Ramos (cell line): Measurements from ENCODE around the gene VPS13D.
"Not testable (repeated sequence)": the region's sequence is repeated elsewhere in the genome, so short reads cannot be mapped to it uniquely, and the experiment has no call there.

Experiments used
- in situ Hi-C: fragments of 300-500 bp; cut with MboI; formaldehyde crosslinking; loops from one replicate; pipeline ENCODE4 v1.14.3; 2022; ENCODE audit warnings: low sequenced_read_pairs; ENCODE audit not compliant: unreplicated experiment

VPS13D gene

DNA sequence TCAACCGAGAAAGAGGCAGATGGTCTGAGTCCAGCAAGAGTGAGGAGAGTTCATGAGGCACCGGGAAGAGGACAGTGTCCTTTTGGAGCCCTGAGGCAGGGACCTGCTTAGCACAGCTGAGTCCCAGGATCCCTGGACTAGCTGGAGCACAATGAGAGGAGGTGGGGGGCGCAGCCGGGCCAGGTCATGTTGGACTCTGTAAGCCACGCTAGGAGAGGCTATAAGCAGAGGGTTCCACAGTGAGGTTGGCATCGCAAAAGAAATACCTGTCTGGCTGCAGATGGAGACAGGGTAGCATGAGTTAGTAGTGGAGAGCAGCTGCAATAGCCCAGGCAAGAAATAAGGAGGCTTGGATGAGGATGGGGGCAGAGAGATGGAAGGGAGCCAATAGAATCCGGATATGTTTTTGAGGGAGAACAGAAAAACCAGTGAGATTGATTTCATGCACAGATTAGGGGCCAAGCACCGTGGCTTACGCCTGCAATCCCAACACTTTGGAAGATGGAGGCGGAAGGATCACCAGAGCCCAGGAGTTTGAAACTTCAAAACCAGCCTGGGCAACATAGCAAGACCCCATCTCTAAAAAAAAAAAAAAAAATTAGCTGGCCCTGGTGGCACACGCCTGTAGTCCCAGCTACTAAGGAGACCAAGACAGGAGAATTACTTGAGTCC is 290.0 kb downstream of the VPS13D start:
- in situ Hi-C loops = no loop called here

- in situ Hi-C loops = no loop called here
These were observed 291.3 kb downstream of the VPS13D start for GRCh38 chr1:12521096-12521495.

DNA sequence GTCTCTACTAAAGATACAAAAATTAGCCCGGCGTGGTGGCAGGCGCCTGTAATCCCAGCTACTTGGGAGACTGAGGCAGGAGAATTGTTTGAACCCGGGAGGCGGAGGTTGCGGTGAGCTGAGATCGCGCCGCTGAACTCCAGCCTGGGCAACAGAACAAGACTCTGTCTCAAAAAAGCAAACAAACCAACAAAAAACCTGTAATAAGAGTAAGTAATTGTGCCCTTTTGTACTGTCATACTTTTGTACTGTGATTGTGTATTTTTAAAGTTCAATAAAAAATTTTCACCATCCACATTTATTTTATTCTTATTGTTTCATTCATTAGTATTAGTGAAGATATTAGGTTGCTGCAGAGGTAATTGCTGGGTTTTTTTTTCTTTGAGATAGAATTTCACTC is 292.9 kb downstream of the VPS13D start:
- in situ Hi-C loops = not testable (repeated sequence)

GRCh38 chr1:12524266-12524665 is 294.4 kb downstream of the VPS13D start:
- in situ Hi-C loops = no loop called here

DNA sequence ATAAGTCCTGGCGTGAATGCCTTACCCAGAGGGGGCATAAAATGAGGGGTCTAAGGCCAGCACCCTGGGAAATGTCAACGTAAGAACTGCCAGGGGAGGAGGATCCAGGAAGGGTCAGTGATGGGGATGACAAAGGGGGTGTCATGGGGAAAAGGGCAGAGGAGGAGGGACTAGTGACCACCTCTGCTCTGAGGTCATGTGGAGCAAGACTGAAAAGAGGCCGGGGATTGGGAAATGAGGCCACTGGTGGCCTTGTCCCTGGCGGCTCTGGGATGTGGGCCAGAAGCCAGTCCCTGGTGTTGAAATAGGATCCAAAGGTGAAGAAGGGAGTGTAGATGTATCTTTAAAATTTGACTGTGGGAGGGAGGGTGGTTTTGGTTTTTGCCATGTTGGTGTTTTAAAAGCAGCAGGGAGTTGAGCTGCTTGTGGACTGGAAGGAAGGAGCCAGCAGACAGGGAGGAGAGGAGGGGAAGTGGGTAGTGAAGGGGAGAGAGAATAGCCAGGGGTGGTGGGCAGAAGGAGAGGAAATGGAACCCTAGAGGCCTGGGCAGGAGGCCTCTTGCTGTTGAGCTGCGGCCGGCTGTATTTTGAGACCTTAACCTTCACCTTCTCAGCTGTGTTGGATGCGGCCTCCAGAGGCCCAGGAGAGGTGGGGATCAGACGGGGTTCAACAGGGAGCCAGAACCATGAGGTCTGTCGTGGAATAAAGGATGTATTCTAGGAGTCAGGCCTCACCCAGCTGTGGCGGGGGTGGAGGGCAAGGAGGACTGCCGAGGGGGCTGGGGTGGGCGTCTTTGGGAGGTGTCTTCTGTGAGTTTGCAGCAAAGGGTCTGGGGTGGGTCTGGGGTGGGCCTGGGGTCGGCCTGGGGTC is 295.7 kb downstream of the VPS13D start:
- in situ Hi-C loops = no loop called here

DNA sequence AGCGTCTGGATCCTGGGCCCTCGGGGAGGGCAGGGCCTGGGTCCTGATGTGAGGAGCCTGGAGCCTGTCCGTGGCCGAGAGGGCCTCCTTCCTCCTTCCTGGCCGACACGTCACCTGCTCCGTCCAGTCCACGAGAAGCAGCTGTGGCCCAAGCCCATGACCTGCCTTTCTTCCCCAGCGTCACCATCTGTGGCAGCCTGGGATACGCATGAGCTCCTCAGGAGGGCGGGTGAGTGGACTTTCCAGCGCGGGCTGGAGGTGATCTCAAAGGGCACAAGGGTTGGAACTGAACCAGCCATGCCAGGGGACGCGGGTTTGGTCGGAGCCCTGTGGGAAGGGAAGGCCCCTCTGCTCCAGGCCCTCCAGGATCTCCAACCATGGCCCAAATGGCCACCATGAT is 297.7 kb downstream of the VPS13D start:
- in situ Hi-C loops = no loop called here

- in situ Hi-C loops = no loop called here
These were observed 298.4 kb downstream of the VPS13D start for GRCh38 chr1:12528021-12528852.

DNA sequence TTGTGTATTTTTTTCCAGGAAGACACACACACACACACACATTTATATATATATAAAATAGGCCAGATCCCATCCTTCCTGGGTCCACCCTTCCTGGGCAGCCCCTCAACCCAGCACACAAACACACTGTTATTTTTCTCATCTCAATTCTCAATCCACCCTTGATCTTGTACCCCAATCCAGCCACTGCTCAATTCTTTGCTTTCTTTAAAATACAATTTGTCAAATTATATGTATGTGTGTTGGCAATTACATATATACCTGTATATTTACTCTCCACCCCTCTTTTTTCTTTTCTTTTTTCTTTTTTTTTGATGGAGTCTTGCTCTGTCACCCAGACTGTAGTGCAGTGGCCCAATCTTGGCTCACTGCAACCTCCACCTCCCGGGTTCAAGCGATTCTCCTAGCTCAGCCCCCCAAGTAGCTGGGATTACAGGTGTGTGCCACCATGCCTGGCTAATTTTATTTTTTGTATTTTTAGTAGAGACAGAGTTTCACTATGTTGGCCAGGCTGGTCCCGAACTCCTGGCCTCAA is 299.9 kb downstream of the VPS13D start:
- in situ Hi-C loops = no loop called here

DNA sequence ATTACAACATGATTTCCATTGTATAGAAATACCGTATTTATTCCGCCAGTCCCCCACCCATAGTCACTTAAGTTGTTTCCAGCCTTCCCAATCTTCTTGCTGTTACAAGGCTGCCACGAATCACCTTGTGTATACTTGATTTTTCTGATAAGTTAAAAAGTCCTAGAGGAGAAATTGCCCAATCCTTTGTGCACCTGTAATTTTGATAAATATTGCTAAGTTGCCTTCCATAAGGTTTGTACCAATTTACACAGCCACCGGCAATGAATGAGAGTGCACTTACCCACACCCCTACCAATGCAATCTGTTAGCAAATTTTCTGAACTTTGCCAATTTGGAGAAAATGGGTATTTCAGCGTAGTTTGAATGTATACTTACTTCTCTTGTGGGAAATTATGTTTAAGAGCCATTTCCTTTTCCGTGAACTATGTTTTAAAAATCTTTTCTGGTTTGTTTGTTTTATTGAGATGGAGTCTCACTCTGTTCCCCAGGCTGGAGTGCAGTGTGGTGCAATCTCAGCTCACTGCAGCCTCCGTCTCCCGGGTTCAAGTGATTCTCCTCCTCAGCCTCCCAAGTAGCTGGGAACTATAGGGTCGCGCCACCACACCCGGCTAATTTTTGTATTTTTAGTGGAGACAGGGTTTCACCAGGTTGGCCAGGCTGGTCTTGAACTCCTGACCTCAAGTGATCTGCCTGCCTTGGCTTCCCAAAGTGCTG is 300.8 kb downstream of the VPS13D start:
- in situ Hi-C loops = no loop called here

DNA sequence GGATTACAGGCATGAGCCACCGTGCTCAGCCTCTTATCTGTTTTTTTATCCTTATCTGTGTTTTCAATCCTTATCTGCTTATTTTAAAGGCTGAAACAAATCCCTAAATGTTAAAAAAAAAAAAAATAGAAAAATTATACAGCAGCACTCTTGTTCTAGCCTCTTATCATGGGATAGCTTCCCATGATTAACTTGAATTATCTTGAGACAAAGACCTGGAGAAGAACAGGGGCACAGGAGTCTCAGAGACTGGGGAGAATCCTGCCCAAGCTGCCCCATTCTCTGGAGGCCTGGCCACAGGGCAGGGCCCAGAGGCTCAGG is 301.3 kb downstream of the VPS13D start:
- in situ Hi-C loops = no loop called here

DNA sequence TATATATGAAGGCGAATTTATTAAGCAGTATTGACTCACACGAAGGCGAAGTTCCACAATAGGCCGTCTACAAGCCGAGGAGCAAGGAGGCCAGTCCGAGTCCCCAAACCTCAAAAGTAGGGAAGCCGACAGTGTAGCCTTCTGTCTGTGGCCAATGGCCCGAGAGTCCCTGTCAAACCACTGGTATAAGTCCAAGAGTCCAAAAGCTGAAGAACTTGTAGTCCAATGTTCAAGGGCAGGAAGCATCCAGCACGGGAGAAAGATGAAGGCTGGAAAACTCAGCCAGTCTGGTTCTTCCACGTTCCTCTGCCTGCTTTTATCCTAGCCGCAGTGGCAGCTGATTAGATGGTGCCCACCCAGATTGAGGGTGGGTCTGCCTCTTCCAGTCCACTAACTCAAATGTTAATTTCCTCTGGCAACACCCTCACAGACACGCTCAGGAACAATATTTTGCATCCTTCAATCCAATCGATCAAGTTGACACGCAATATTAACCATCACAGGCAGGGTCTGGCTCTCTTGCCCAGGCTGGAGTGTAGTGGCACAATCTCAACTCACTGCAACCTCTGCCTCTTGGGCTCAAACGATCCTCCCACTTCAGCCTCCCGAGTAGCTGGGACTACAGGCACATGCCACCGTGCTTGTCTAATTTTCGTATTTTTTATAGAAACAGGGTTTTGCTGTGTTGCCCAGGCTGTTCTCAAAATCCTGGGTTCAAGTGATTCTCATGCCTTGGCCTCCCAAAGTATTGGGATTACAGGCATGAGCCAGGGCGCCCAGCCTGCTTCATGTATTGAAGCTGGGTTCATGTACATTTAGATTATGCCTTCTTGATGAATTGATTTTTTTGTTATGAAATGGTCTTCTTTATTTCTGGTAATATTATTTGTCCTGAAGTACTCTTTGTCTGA is 302.8 kb downstream of the VPS13D start:
- in situ Hi-C loops = no loop called here

DNA sequence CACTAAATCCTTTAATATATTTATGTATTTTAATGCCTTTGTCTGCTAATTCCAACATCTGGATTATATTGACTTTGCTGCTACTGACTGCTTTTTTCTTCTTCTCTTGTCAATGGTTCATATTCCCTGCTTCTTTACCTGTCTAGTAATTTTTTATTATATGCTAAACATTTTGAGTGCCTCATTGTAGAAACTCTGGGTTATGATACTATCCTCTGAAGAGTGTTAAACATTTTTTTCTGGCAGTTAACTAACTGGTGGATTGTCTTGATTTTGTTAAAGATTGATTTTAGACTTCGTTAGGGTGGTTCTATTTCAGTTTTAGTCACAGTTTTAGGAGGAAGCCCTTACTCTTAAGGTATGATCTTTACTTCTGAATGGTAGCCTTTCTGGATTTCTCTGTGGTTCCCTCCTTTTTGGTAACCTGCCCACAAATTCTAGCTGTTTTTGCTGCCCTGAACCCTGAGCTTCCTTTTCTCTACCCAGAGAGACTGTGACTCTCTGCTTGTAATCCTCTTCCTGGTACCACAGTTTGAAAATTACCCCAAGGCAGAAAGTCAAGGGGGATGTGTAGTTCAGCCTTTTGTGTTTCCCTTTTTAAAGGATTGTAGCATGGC is 306.3 kb downstream of the VPS13D start:
- in situ Hi-C loops = no loop called here

DNA sequence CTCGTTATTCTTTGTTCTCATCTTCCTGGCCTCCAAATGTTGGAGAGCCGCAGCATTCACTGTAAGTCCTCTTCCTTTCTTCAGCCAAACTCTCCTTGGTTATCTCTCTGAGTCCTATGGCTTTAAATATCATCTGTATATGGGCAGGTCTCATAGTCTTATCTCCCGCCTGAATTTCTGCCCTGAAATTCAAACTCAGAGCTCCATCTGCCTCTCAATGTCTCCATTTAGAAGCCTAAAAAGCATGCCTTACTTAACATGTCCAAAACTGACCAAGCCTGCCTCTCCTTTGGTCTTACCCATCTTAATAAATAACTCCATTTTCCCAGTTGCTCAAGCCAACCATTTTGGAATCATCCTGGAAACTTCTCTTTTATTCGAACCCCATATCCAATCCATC is 307.5 kb downstream of the VPS13D start:
- in situ Hi-C loops = no loop called here

DNA sequence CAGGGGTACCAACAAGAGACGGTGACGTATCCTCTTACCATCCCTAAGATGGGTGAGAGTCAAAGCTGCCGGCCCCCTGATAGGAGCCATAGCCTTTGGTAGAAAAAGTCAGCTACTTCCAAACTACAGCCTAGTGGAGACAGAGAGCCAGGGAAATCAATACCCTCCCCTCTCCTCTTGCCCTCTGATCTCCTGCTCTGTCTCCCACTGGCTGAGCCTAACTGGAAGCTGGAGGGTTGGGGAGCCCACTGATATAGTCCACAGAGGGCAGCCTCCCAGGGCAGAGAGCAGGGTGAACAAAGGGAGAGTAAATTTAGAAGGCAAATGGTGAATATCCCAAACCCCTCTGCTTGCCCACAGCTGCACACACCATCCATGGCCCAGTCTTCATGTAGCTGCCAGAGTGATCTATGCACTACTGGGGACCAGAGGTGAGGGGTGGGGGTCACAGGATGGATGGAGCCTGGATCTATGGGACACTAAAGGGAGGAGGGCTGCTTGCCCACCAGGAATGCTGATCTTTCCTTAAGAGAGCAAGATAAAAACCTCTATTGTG is 308.2 kb downstream of the VPS13D start:
- in situ Hi-C loops = no loop called here

- in situ Hi-C loops = not testable (repeated sequence)
These were observed 308.7 kb downstream of the VPS13D start for GRCh38 chr1:12538536-12538935.

GRCh38 chr1:12539320-12539704 is 309.5 kb downstream of the VPS13D start:
- in situ Hi-C loops = no loop called here

DNA sequence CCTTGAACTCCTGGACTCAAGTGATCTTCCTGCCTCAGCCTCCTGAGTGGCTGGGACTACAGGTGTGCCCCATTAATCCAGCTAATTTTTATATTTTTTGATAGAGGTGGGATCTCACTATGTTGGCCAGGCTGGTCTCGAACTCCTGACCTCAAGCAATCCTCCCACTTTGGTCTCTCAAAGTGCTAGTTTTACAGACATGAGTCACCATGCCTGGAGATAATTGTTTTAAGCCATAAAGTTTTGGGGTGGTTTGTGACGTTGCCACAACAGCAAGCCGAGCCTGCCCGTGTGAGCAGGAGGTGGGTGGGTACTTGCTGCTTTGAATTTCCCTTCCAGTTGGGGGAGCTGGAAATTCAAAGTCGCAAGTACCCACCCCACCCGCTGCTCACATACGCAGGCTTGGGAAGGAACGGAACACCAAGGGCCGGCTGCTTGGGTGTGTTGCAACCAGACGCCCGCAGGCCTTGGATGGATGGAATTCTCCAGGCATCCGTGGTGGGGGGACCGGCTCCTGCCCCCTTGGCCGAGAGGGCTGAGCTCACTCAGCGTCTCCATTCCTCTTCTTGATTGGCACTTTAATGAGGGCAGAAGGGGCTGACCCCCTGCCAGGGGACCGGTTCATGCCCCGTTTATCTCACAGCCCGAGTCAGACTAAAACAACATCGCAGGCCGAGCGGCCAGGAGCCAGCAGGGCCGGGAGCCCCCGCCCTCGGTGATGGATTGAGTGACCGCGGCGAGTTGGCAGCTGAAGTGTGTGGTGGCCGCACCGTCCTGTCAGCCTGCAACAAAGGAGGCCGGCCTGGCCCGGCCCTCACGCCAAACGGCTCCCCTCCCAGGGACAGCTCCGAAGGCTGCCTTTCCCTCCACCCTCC is 310.1 kb downstream of the VPS13D start:
- in situ Hi-C loops = no loop called here
